ENCODE data around the gene AHRR.
"Not testable (repeated sequence)": the region's sequence is repeated elsewhere in the genome, so short reads cannot be mapped to it uniquely, and the experiment has no call there.

The AHRR gene

GRCh38 chr5:368183-369084 lies 46.9 kb downstream of the AHRR start:
- no peak for DNase-seq

- DNase-seq = no peak
Measured at GRCh38 chr5:369151-369868, 47.8 kb downstream of the AHRR start.

DNA sequence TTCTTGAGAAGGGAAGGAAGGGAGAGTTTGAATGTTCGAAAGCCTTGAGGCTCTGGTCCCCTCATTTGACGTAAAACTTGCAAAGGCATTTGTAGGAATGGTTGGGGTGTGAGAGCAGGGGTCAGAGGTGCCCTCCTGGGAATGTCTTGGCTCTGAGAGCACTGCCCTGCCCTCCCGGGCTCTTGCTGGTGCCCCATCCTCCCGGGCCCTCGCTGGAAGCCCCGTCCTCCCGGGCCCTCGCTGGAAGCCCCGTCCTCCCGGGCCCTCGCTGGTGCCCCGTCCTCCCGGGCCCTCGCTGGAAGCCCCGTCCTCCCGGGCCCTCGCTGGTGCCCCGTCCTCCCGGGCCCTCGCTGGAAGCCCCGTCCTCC lies 48.3 kb downstream of the AHRR start:
- not testable (repeated sequence) for DNase-seq

GRCh38 chr5:370311-370958 lies 48.9 kb downstream of the AHRR start:
- DNase-seq = no peak

GRCh38 chr5:370959-371810 lies 49.7 kb downstream of the AHRR start:
- no peak for DNase-seq

- DNase-seq = no peak
Measured at GRCh38 chr5:371811-372555, 50.5 kb downstream of the AHRR start.

- no peak for DNase-seq
Measured at GRCh38 chr5:372556-372995, 51.1 kb downstream of the AHRR start.

GRCh38 chr5:372996-373709 lies 51.6 kb downstream of the AHRR start:
- no peak for DNase-seq

GRCh38 chr5:373710-374602 lies 52.4 kb downstream of the AHRR start:
- DNase-seq = peak; percentile 36

GRCh38 chr5:374631-375335 lies 53.3 kb downstream of the AHRR start:
- DNase-seq = no peak

DNA sequence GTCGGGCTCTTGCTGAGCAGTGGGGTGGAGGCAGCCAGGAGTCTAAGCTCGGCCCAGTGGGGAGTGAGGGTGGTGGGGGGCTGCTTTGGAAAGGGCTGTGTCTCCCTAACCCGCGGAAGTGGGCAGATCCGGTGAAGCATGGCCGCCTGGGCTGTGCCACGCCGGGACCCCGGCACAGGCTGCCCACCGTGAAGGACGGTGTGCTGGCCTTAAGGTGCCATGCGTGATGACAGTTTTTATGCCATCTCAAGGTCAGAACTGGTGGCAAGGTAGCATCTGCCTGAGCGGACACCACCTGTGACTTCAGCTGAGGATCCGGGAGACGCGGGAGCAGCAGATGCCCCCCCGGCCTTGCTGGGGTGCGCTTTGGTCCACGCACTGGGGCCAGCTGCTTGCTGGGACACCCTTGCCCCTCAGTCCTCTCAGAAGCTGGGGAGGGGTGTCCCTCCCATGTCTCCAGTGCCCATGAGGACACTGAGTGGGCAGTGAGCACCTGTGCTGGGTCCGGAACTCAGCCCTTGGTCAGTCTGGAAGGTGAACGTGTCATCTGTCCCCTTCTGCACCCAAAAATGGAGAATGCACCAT lies 53.9 kb downstream of the AHRR start:
- DNase-seq = no peak

DNA sequence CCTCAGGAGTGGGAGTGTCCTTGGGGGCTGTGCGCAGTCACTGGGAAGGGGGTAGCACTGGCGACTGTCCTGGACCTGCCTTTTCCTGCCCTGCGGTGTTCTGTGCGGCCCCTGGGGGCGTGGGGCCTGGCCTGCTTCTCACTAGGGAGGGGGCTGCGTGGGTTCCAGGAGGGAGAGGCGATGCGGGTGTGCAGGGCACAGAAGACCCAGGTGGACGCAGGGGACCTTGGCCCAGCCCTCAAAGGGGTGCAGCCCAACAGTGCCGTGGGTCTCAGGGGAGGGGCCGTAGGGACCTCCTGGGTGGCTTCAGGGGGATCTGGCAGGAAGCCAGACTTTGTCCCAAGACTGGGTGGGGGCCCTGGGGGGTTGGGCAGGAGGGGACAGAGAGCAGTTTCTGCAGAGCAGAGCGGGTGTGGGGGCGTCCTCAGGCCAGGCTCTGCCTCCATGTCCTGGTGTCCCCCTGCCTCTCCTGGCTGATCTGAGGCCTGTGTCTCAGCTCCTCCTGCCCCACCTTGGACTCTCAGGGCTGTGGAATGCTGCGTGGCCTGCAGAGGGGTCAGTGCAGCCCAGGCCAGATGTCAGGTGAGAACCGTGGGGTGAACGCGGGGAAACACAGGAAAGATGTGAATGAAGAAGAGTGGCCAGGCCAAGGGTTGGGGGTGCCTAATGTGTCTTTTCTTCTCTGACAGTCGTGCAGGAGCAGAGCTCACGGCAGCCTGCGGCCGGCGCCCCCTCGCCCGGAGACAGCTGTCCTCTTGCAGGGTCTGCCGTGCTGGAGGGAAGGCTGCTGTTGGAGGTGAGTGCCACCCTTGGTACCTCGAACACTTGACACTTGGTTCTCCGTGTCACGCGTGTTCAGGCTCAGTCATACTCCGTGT lies 54.6 kb downstream of the AHRR start:
- DNase-seq = no peak

DNA sequence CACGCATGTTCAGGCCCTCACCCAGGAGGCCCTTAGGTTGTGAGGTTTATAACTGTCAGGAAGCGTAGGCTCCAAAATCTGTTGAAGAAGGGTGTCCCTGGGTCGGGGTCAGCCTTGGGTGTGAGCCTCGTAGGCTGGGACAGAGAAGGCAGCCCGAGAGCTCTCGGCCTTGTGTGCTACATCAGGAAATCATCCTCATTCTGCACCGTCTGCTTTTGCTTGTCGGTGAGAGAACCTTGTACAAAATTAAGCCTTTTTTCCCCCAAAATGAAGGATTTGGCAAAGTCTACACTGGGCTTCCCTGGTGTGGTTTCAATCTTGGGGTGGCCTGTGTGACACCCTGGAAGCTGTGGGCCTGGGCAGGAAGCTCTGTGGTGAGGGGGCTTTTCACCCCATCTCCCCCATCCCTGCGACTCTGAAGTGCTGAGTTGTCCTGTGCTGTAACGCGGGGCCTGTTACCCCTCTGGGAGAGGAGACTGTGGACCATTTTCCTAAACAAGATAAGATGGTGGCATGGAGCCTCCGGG lies 55.3 kb downstream of the AHRR start:
- DNase-seq = no peak

GRCh38 chr5:377326-377981 lies 55.9 kb downstream of the AHRR start:
- no peak for DNase-seq

- DNase-seq = no peak
Measured at GRCh38 chr5:378301-378891, 56.9 kb downstream of the AHRR start.

- DNase-seq = no peak
Measured at GRCh38 chr5:378976-379742, 57.6 kb downstream of the AHRR start.
